ENCODE measurements around the gene GSDME. TPM values are rescaled to one million over a fixed set of nuclear protein-coding genes. Genes with fewer than 3 reads are reported as not detected.

GSDME gene
- polyA plus RNA-seq, 1 of the 3 experiments (the other 2 are of a cell fraction): 109 TPM

GRCh38 chr7:24755541-24756407 lies 1.5 kb downstream of the GSDME start:
- Histone ChIP-seq H3K27ac (ENCODE audit: low read depth in 2 of 2, low read length in 1 of 2) (peak overlapping the region in 1 of 2 experiments; percentile 83; a peak in 2 of 4 replicates), H2AFZ (ENCODE audit: low read depth) (0 out of 2 replicates have a peak overlapping the region, but pooled peaks have one; percentile 8)
- peak; percentile 60; the same call in 1 of the 2 replicates for TF ChIP-seq YY1 (IDR thresholded peaks at IDR 0.05; ENCODE audit: low read depth)
- TF ChIP-seq, protein P1, sequence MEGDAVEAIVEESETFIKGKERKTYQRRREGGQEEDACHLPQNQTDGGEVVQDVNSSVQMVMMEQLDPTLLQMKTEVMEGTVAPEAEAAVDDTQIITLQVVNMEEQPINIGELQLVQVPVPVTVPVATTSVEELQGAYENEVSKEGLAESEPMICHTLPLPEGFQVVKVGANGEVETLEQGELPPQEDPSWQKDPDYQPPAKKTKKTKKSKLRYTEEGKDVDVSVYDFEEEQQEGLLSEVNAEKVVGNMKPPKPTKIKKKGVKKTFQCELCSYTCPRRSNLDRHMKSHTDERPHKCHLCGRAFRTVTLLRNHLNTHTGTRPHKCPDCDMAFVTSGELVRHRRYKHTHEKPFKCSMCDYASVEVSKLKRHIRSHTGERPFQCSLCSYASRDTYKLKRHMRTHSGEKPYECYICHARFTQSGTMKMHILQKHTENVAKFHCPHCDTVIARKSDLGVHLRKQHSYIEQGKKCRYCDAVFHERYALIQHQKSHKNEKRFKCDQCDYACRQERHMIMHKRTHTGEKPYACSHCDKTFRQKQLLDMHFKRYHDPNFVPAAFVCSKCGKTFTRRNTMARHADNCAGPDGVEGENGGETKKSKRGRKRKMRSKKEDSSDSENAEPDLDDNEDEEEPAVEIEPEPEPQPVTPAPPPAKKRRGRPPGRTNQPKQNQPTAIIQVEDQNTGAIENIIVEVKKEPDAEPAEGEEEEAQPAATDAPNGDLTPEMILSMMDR (IDR thresholded peaks at IDR 0.05): no peak
- TF ChIP-seq CHD2 (IDR thresholded peaks at IDR 0.05; ENCODE audit: low read length, partially characterized antibody): no peak
- TF ChIP-seq EP300 (IDR thresholded peaks at IDR 0.05; ENCODE audit: borderline replicate concordance in 1 of 2, low read depth in 1 of 2, low read length in 1 of 2): no peak; a peak in 1 of 4 replicates
- no peak for TF ChIP-seq FOXM1 (IDR thresholded peaks at IDR 0.05; ENCODE audit: low read depth)
- TF ChIP-seq, protein P2, sequence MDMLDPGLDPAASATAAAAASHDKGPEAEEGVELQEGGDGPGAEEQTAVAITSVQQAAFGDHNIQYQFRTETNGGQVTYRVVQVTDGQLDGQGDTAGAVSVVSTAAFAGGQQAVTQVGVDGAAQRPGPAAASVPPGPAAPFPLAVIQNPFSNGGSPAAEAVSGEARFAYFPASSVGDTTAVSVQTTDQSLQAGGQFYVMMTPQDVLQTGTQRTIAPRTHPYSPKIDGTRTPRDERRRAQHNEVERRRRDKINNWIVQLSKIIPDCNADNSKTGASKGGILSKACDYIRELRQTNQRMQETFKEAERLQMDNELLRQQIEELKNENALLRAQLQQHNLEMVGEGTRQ (IDR thresholded peaks at IDR 0.05; ENCODE audit: borderline replicate concordance, low read depth, low read length): no peak
- no peak for TF ChIP-seq EZH2phosphoT487 (IDR thresholded peaks at IDR 0.05; ENCODE audit: borderline replicate concordance, low read depth)
- TF ChIP-seq NRF1 (IDR thresholded peaks at IDR 0.05; ENCODE audit: low read depth, low read length): no peak
- peak; percentile 85; the same call in 1 of the 2 replicates for TF ChIP-seq FOSL2 (IDR thresholded peaks at IDR 0.05; ENCODE audit: borderline replicate concordance, low read depth)
- no peak for TF ChIP-seq SMC3 (IDR thresholded peaks at IDR 0.05; ENCODE audit: low read depth, low read length)
- TF ChIP-seq MAX (IDR thresholded peaks at IDR 0.05; ENCODE audit: low read depth): peak; percentile 59; the same call in 1 of the 2 replicates
- no peak for TF ChIP-seq GABPA (IDR thresholded peaks at IDR 0.05; ENCODE audit: low read depth)
- TF ChIP-seq, protein P3, sequence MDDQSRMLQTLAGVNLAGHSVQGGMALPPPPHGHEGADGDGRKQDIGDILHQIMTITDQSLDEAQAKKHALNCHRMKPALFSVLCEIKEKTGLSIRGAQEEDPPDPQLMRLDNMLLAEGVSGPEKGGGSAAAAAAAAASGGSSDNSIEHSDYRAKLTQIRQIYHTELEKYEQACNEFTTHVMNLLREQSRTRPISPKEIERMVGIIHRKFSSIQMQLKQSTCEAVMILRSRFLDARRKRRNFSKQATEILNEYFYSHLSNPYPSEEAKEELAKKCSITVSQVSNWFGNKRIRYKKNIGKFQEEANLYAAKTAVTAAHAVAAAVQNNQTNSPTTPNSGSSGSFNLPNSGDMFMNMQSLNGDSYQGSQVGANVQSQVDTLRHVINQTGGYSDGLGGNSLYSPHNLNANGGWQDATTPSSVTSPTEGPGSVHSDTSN (IDR thresholded peaks at IDR 0.05): peak; percentile 10; the same call in 1 of the 2 replicates
- no peak for TF ChIP-seq IRF3 (IDR thresholded peaks at IDR 0.05; ENCODE audit: low read depth, low read length)
- no peak for TF ChIP-seq MEF2A (IDR thresholded peaks at IDR 0.05; ENCODE audit: borderline replicate concordance, low read depth)
- TF ChIP-seq, protein P4, sequence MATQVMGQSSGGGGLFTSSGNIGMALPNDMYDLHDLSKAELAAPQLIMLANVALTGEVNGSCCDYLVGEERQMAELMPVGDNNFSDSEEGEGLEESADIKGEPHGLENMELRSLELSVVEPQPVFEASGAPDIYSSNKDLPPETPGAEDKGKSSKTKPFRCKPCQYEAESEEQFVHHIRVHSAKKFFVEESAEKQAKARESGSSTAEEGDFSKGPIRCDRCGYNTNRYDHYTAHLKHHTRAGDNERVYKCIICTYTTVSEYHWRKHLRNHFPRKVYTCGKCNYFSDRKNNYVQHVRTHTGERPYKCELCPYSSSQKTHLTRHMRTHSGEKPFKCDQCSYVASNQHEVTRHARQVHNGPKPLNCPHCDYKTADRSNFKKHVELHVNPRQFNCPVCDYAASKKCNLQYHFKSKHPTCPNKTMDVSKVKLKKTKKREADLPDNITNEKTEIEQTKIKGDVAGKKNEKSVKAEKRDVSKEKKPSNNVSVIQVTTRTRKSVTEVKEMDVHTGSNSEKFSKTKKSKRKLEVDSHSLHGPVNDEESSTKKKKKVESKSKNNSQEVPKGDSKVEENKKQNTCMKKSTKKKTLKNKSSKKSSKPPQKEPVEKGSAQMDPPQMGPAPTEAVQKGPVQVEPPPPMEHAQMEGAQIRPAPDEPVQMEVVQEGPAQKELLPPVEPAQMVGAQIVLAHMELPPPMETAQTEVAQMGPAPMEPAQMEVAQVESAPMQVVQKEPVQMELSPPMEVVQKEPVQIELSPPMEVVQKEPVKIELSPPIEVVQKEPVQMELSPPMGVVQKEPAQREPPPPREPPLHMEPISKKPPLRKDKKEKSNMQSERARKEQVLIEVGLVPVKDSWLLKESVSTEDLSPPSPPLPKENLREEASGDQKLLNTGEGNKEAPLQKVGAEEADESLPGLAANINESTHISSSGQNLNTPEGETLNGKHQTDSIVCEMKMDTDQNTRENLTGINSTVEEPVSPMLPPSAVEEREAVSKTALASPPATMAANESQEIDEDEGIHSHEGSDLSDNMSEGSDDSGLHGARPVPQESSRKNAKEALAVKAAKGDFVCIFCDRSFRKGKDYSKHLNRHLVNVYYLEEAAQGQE (IDR thresholded peaks at IDR 0.05; ENCODE audit: low read depth, low read length): no peak
- TF ChIP-seq POLR2AphosphoS5 (IDR thresholded peaks at IDR 0.05; ENCODE audit: low read depth, low read length): peak; percentile 32; the same call in 1 of the 2 replicates
- no peak for TF ChIP-seq RCOR1 (IDR thresholded peaks at IDR 0.05; ENCODE audit: low read length)
- TF ChIP-seq USF1 (IDR thresholded peaks at IDR 0.05; ENCODE audit: borderline replicate concordance, low read depth): no peak
- no peak for TF ChIP-seq MXI1 (IDR thresholded peaks at IDR 0.05; ENCODE audit: low read depth, low read length)
- no peak for TF ChIP-seq RFX5 (IDR thresholded peaks at IDR 0.05; ENCODE audit: low read length)

More at GRCh38 chr7:24755541-24756407, 1.5 kb downstream of the GSDME start:
- CTCF ChIA-PET: interaction anchor here (1.2 to 1.6 kb wide), 5 partner anchors 12 to 176 kb away, joined by 3 to 6 read pairs (median 4); no protein-coding TSS in a partner anchor
- POLR2A ChIA-PET: interaction anchor here (1.0 to 1.4 kb wide), 3 partner anchors 22 to 370 kb away, joined by 3 to 4 read pairs (median 3); partner anchors contain the start of gene CYCS
- no peak for DNase-seq
- Histone ChIP-seq H3K36me3 (replicated peaks in 1 of 2; ENCODE audit: control insufficient read depth in 1 of 2, insufficient read depth in 2 of 2, low read length in 1 of 2) (no peaks in the 10 kb centered on the region), H4K20me1 (ENCODE audit: insufficient read depth) (no peaks in the 10 kb centered on the region), H3K9ac (peak overlapping the region; percentile 87), H3K79me2 (ENCODE audit: insufficient read depth) (peaks cover 56% of the 10 kb centered on the region; the same call in 1 of the 2 replicates), H3K4me3 (ENCODE audit: low read depth in 2 of 2, low read length in 1 of 2) (peak overlapping the region; percentile 74 to 76), H3K27me3 (ENCODE audit: insufficient read depth) (no peaks in the 10 kb centered on the region), H3K9me2 (no peaks in the 10 kb centered on the region), H3K9me3 (no peaks in the 10 kb centered on the region), H3K4me1 (ENCODE audit: control insufficient read depth in 1 of 2, insufficient read depth in 2 of 2, low read depth in 1 of 2, low read length in 1 of 2) (peaks cover 21 to 32% of the 10 kb centered on the region in 2 experiments; a peak in 3 of 4 replicates), H3K4me2 (peak overlapping the region; percentile 89), H3F3A (replicated peaks; ENCODE audit: insufficient read depth) (peaks cover 16% of the 10 kb centered on the region)
- 79% methylated on average over 12 of the region's 12 CpGs for WGBS (ENCODE audit: low lambda C conversion rate)
